NCI-H82 treated with DMSO at 0.1 percent for 48 hours (cell line): ENCODE measurements around the gene KTI12.

Experiments
- DNase-seq: peaks from one replicate; lab custom pipeline; 2025; ENCODE audit not compliant: unreplicated experiment; lab: John Stamatoyannopoulos, UW

The KTI12 gene

GRCh38 chr1:51989582-51990477 is 43.8 kb downstream of the KTI12 start:
- DNase-seq: no peak

- DNase-seq: no peak
Measured at GRCh38 chr1:51988254-51988653, 45.4 kb downstream of the KTI12 start.

GRCh38 chr1:51986718-51987117 is 46.9 kb downstream of the KTI12 start:
- DNase-seq: no peak

GRCh38 chr1:51982161-51982560 is 51.4 kb downstream of the KTI12 start:
- DNase-seq: no peak
